ENCODE data around the gene FOXO6. TPM values are rescaled to one million over a fixed set of nuclear protein-coding genes. Genes with fewer than 3 reads are reported as not detected.

Gene FOXO6
- total RNA-seq, 1 donor = 0.31 TPM

DNA sequence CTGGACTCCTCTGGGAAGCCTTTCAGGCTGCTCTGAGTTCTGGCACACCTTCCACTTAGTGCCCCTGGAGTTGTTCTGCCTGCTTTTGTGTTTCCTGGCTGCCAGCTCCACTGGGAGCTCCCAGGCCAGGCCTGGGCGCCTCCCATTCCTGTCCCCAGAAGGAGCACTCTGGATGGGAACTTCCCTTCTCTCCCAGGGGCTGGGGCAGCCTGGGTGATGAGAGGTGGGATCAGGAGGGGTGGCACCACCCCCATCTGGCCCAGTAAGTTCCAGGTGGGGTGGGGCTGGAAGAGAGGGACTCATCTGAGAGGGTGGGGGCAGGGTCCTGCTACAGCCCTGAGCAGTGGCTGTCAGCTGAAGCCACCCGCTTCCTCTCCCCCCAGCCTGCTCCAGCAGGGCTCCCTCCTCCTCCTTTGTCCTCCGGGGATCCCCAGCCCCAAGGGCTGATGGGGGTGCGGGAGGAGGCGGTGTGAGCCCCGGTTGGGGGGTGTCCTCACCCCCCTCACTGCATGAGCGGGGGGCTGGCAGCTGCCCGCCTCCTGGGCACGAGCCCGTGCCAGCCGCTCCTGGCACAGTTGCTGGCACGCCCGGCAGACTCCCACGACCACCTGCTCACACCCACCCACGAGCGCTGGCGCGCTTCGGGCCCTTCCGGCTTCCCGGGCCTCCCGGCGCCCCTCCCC lies 4.7 kb downstream of the FOXO6 start:
- Histone ChIP-seq H3K4me3 (ENCODE audit: low read length) (no peak overlapping the region), H3K4me1 (ENCODE audit: insufficient read depth, low read length) (peaks cover 24% of the 10 kb centered on the region), H3K27me3 (ENCODE audit: insufficient read depth, low read length) (peaks cover 33% of the 10 kb centered on the region), H3K9me3 (ENCODE audit: low read depth, low read length) (no peaks in the 10 kb centered on the region)

DNA sequence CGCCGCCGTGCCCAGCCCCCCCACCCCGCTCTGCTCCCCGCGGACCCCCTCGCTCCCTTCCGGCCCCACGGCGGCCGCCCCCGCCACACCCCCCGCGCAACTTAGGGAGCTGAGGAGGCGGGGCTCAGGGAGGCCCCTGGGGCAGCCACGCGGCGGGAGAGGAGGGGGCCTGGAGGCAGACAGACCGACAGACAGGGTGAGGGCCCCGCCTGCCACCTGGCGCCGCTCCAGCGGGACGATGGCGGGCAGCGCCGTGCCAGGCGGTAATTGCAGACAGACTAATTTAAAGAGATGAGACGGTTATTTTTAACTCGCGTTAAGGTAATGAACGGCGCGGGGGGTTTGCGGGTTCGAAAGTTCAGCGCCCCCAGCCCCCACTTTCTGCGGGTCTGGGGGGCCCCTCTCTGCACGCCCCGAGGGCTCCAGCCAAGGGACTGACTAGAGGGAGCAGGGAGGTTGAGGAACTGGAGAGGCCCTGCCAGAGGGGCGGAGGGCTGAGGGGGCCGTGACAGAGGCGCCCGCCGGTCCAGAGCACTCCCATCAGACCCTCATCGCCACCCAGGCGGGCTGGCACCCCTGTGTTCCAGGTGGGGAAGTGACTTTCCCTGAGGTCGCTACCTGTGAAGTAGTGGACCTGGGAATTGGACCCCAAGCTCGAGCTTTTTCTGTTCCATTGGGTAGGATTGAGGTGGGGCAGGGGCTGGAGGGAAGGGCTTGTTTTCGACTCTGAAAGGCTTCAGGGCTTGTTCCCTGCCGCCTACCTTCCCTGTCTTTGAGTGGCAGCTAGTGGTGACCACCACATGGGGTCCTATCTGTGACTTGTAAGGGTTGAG lies 5.4 kb downstream of the FOXO6 start:
- H3K4me3 ChIP-seq (ENCODE audit: low read length) = no peak overlapping the region
- H3K4me1 ChIP-seq (ENCODE audit: insufficient read depth, low read length) = peaks cover 22% of the 10 kb centered on the region
- H3K27me3 ChIP-seq (ENCODE audit: insufficient read depth, low read length) = peaks cover 33% of the 10 kb centered on the region
- H3K9me3 ChIP-seq (ENCODE audit: low read depth, low read length) = no peaks in the 10 kb centered on the region

DNA sequence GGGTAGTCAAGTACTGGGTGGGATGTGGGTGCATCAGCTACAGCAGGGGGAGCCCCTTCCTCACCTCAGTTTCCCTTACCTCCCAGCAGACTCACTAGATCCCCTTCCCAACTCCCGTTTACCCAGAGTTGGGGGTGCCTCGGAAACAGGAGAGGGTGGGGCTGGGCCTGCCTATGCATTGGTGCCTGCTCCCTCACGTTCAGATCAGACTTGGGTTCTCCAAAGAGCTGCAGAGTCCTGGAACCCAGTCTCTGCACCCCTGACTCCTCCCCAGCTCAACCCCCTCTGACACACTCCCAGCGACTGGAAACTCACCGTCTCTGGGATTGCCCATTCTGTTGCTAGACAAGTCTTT lies 6.0 kb downstream of the FOXO6 start:
- Histone ChIP-seq H3K9me3 (ENCODE audit: low read depth, low read length) (no peaks in the 10 kb centered on the region), H3K4me1 (ENCODE audit: insufficient read depth, low read length) (peaks cover 19% of the 10 kb centered on the region), H3K27me3 (ENCODE audit: insufficient read depth, low read length) (peaks cover 33% of the 10 kb centered on the region), H3K4me3 (ENCODE audit: low read length) (no peak overlapping the region)

DNA sequence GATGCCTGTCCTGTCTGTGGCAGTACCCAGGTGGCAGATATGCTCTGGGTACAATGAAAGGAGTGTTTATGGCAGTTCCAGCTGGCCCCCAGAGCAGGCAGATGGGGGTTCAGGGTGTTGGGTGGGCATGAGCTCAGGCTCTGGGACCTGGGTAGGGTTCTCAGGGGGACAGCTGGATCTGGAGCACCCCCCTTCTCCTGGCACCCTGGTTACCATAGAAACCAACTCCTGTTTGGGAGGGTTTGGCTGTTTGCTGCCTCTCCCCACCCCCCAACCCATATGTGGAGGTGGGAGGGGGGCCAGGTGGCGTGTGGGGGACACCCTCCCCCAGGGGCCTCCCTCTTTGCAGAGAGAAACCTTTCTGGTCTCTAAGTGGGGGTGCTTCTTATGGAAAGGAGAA lies 7.1 kb downstream of the FOXO6 start:
- Histone ChIP-seq H3K9me3 (ENCODE audit: low read depth, low read length) (no peaks in the 10 kb centered on the region), H3K27me3 (ENCODE audit: insufficient read depth, low read length) (peaks cover 22% of the 10 kb centered on the region), H3K4me3 (ENCODE audit: low read length) (no peak overlapping the region), H3K4me1 (ENCODE audit: insufficient read depth, low read length) (peaks cover 17% of the 10 kb centered on the region)

DNA sequence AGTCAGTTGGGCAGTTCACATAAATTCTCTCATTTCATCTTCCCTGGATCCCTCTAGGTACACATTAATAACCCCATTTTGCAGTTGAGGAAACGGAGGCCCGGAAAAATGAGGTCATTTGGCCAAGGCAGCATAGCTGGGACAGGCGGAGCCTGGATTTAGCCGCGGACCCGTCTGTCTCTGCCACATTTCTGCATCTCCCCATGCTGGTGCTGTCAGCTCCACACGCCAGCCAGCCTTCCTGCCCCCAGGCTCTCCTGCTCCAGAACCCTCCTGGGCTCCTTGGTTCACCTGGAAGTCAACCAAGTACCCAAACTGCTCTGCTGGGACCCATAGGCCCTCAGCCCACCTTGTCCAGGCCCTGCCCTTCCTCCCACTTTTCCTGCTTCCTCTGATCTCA lies 7.6 kb downstream of the FOXO6 start:
- peaks cover 17% of the 10 kb centered on the region for H3K4me1 ChIP-seq (ENCODE audit: insufficient read depth, low read length)
- H3K27me3 ChIP-seq (ENCODE audit: insufficient read depth, low read length) = peaks cover 20% of the 10 kb centered on the region
- H3K9me3 ChIP-seq (ENCODE audit: low read depth, low read length) = no peaks in the 10 kb centered on the region
- no peak overlapping the region for H3K4me3 ChIP-seq (ENCODE audit: low read length)

DNA sequence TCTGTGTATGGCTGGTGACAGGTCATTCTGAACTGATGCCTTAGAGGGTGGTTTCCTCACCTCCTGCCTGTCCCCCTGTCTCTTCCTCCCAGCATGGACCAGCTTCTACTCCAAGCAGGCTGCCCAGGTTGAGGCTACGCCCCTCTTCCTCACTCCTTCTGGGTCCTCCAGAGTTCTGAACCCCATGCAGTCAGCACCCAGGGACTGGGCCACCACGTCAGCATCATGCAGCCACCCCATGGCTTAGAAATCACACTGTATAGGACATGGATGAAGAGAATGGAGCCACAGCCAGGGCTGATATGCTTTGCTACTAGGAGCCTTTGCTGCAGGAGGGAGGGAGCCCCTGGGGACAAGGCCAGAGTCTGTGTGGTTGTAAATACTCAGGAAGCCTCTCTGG lies 8.3 kb downstream of the FOXO6 start:
- Histone ChIP-seq H3K4me3 (ENCODE audit: low read length) (no peak overlapping the region), H3K27me3 (ENCODE audit: insufficient read depth, low read length) (peaks cover 20% of the 10 kb centered on the region), H3K9me3 (ENCODE audit: low read depth, low read length) (no peaks in the 10 kb centered on the region), H3K4me1 (ENCODE audit: insufficient read depth, low read length) (peaks cover 17% of the 10 kb centered on the region)

DNA sequence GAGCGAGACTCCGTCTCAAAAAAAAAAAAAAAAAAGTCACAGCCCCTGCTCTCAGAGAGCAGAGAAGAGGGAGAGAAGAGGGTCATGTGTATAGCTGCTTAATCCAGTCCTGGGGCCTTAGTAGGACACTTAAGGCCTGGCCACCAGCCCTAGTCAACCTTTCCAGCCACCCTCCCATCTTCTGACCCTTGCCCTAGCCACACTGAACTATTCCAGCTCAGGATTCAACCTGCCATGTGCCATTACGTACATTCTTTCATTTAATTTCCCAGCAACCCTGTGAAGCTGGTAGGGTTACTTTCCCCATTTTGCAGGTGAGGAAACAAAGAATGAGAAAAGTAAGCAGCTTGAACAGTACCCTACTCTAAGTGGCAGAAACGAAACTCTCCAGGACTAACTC lies 9.0 kb downstream of the FOXO6 start:
- Histone ChIP-seq H3K4me1 (ENCODE audit: insufficient read depth, low read length) (peaks cover 17% of the 10 kb centered on the region), H3K4me3 (ENCODE audit: low read length) (no peak overlapping the region), H3K9me3 (ENCODE audit: low read depth, low read length) (no peaks in the 10 kb centered on the region), H3K27me3 (ENCODE audit: insufficient read depth, low read length) (peaks cover 20% of the 10 kb centered on the region)

DNA sequence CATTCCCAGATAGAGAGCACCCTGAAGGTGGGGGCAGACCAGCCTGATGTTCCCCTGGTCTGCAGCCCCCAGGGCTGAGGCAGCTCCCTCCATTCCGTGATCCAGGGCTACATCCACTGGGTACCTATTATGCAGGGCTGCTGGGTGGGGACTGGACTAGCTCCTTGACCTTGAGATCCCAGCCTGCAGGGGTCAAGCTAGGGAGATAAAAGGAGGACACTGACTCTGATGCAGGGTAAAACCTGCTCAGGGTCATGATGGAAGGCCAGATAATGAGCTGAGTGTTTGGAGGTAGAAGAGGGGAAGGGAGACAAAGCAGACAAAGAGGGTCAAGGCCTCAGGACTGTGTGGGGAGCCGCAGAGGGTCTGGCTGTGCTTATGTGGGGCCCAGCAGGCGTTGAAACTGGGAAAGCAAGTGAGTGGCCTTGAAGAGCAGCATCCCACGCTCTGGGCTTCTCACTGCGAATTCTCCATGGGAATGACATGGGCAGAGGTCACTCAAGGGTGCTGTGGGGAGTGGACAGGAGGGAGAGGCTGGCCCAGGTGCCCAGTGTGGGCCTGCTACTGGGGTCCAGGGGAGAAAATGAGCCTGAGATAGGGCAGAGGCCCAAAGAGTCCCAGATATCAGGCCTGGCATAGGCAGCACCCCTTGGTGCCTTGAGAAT lies 9.7 kb downstream of the FOXO6 start:
- H3K9me3 ChIP-seq (ENCODE audit: low read depth, low read length) = no peaks in the 10 kb centered on the region
- H3K4me1 ChIP-seq (ENCODE audit: insufficient read depth, low read length) = peaks cover 15% of the 10 kb centered on the region
- H3K27me3 ChIP-seq (ENCODE audit: insufficient read depth, low read length) = peaks cover 15% of the 10 kb centered on the region

DNA sequence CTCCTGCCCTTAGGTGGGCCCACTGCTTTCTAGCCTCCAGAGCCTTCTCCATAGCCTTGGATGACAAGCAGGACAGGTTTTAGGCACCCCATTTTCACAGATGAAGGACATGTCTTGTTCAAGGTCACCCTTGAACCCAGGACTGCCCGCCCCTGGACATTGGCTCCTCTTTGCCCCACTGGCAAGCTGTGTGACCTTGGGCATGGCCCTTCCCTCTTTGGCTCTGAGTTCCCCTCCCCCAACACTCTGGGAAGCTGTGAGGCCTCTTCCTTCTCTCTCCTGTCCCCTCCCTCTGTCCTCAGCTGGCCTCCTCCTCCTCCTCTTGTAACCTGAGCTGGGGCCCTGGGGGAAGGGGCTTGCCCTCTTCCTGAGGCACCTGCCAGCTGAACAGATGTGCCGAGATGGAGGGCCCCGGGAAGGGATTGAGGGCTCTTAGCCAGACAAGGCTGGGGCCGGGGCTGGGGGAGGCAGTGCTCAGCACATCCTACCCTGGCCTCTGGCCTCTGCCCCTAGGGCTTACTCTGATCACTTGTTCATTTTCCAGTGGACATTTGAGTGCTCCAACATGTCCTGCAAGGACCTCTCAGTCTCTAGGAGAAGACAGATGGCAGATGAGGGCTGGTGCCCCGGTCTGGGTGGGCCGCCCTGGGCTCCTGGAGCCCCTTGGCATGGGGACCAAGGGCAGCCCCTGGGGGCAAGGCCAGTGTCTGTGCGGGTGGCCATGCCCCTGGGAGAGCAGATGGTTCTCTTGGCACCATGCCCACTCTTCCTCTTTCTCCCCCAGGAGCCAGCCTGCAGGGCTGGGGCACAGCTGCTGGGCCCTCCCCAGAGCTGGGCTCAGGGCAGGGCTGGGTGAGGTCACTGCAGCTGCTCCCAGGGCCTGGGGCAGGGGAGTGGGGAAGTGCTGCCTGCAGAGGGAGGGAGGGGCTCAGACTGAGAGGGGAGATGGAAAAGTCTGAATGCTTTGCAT lies 10.7 kb downstream of the FOXO6 start:
- no peaks in the 10 kb centered on the region for H3K9me3 ChIP-seq (ENCODE audit: low read depth, low read length)

More for the DNA sequence above, 9.7 kb downstream of the FOXO6 start:
- no peak overlapping the region for H3K4me3 ChIP-seq (ENCODE audit: low read length)

DNA sequence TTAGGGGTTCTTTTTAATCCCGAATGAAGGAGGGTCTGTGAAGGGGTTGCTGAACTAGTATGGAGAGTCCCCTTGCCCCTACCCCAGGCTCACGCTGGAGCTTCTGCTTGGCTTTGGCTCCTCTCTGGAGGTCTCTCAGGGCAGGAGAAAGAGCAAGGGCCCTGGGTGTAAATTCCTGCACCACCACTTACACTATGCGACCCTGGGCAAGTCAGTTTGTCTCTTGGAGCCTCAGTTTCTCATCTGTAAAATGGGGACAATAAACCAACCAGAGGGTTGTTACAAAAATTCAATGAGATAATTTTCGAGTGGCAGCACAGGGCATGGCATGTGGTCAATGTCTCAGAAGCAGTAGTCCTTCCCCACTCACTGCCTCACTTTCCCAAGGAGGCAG lies 11.4 kb downstream of the FOXO6 start:
- peaks cover 6% of the 10 kb centered on the region for H3K27me3 ChIP-seq (ENCODE audit: insufficient read depth, low read length)
- H3K9me3 ChIP-seq (ENCODE audit: low read depth, low read length) = no peaks in the 10 kb centered on the region
- H3K4me1 ChIP-seq (ENCODE audit: insufficient read depth, low read length) = peaks cover 5% of the 10 kb centered on the region
- no peak overlapping the region for H3K4me3 ChIP-seq (ENCODE audit: low read length)

More for the DNA sequence above, 10.7 kb downstream of the FOXO6 start:
- Histone ChIP-seq H3K4me3 (ENCODE audit: low read length) (no peak overlapping the region), H3K4me1 (ENCODE audit: insufficient read depth, low read length) (peaks cover 8% of the 10 kb centered on the region), H3K27me3 (ENCODE audit: insufficient read depth, low read length) (peaks cover 13% of the 10 kb centered on the region)

DNA sequence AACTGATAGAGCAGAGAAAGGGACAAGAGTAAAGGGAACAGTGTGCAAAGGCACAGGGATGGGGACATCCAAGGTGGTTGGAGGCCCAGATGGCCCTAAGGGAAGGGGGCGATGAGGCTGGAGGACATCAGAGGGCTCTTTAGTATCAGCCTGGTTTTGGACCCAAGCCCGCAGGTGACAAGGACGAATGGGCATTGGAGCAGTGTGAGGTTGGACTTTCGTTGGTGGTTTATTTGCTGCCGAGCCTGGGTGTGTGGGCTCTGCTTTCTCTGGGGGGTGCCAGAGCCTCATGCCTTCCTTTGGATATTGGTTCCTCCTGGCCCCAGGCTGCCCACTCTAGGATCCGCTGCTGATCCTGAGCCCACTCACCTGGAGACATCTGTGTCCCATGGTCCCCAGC lies 12.1 kb downstream of the FOXO6 start:
- H3K4me3 ChIP-seq (ENCODE audit: low read length) = no peak overlapping the region
- peaks cover 5% of the 10 kb centered on the region for H3K4me1 ChIP-seq (ENCODE audit: insufficient read depth, low read length)
- no peaks in the 10 kb centered on the region for H3K27me3 ChIP-seq (ENCODE audit: insufficient read depth, low read length)
- H3K9me3 ChIP-seq (ENCODE audit: low read depth, low read length) = no peaks in the 10 kb centered on the region

DNA sequence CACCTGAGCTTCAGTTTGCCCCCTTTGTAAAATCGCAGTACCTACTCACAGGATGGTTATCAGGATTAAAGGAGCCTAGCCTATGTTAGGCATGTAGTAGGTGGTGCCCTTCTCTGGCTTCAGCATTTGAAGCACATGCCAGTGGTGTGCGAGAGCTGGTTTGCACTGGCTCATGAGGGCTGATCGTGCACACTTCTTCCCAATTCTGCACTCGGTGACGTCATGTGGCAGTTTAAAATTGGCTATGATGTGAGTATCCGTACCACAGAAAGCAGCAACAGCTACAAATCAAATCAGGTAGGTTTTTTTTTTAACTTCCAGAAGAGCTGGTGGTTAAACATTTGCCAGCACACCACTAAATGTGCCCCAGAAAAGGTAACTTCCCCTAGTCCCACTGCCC lies 13.5 kb downstream of the FOXO6 start:
- H3K4me1 ChIP-seq (ENCODE audit: insufficient read depth, low read length) = peaks cover 5% of the 10 kb centered on the region

DNA sequence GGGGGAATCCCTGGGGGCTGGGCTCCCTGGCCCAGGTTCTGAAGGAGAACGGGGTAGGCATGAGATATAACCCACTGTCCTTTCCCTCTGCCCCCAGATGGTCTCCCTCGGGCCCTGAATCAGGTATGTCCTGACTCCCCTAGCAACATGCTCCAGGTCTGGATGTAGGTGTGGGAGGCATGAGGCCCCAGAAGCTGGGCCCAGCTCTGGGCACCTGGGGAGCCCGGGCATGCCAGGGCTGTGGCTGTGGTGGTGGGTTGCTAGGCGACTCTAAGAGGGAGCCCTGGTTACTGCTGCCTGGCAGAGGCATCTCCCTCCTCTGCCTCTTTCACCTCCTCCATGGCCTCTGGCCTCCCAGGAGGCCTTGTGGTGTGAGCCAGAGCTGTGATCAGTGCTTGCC lies 16.2 kb downstream of the FOXO6 start:
- H3K27me3 ChIP-seq (ENCODE audit: insufficient read depth, low read length) = peaks cover 12% of the 10 kb centered on the region
- peaks cover 13% of the 10 kb centered on the region for H3K4me1 ChIP-seq (ENCODE audit: insufficient read depth, low read length)
- no peaks in the 10 kb centered on the region for H3K9me3 ChIP-seq (ENCODE audit: low read depth, low read length)
- H3K4me3 ChIP-seq (ENCODE audit: low read length) = no peak overlapping the region

More for the DNA sequence above, 13.5 kb downstream of the FOXO6 start:
- Histone ChIP-seq H3K4me3 (ENCODE audit: low read length) (no peak overlapping the region), H3K9me3 (ENCODE audit: low read depth, low read length) (no peaks in the 10 kb centered on the region), H3K27me3 (ENCODE audit: insufficient read depth, low read length) (no peaks in the 10 kb centered on the region)

DNA sequence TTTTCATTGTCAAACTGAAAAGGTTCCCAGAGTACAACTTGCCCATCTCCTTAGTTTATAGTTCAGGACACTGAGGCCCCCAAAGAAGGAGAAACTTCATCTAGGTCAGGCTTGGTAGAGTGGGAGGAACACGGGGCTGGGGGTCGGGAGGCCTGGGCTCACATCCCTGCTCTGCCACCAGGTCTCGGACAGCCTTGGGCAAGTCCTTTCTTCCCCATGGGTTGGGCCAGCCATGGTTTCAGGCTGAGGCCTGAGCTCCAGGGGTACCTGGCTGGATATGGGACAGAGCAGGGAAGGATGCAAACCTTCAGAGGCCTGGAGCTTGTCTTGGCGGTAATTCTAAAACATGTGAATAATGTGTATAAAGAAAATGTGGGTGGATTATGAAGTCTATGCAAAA lies 17.0 kb downstream of the FOXO6 start:
- Histone ChIP-seq H3K27me3 (ENCODE audit: insufficient read depth, low read length) (peaks cover 17% of the 10 kb centered on the region), H3K9me3 (ENCODE audit: low read depth, low read length) (no peaks in the 10 kb centered on the region), H3K4me3 (ENCODE audit: low read length) (no peak overlapping the region), H3K4me1 (ENCODE audit: insufficient read depth, low read length) (peaks cover 19% of the 10 kb centered on the region)

Measured in mononuclear cell (primary cell).